ENCODE data around the gene ZNF121. TPM values are rescaled to one million over a fixed set of nuclear protein-coding genes. Genes with fewer than 3 reads are reported as not detected.

Gene ZNF121
- total RNA-seq (48.0 and 53.5 TPM in 2 replicates), polyA plus RNA-seq (7.1 and 14.4 TPM in 2 replicates), polyA minus RNA-seq (15.3 and 31.0 TPM in 2 replicates)
- total RNA-seq (2013), result 47.4 TPM

GRCh38 chr19:9584073-9584833 is at the start of gene ZNF121:
Gene ZNF121, minus strand, starts transcription at chr19:9584504. Its CDS starts 16,407 bp downstream, at chr19:9568097.
- intact Hi-C loops (cut with micrococcal nuclease), result loop anchor here (1.0 kb wide), 8 partner anchors 37 to 444 kb away; partner anchors contain the start of genes ZNF266, ZNF317, ZNF426 and ZNF561
- ATAC-seq (ENCODE audit: low read depth), result peak; percentile 84

More at GRCh38 chr19:9584073-9584833, at the start of gene ZNF121:
- peaks cover 31% of the 10 kb centered on the region for H3K4me1 Mint-ChIP-seq
- peak within 1 kb of the TSS; percentile 90 to 96 for H3K27ac ChIP-seq (ENCODE audit: low read length in 2 of 2)
- TF ChIP-seq CTCF (IDR thresholded peaks at IDR 0.05) (no peak), EZH2 (IDR thresholded peaks at IDR 0.05; ENCODE audit: borderline replicate concordance, insufficient read depth, low read depth, low read length, poor library complexity, severe bottlenecking) (no peak)
- H2AFZ ChIP-seq (ENCODE audit: insufficient read depth, low read depth, low read length, poor library complexity, severe bottlenecking), result peak within 1 kb of the TSS; percentile 93
- peaks cover 4% of the 10 kb centered on the region for H3K27me3 Mint-ChIP-seq
- peak within 1 kb of the TSS; percentile 94 for H3K4me3 Mint-ChIP-seq
- no peaks in the 10 kb centered on the region for H3K9me3 Mint-ChIP-seq (ENCODE audit: insufficient read depth)
- peak within 1 kb of the TSS; percentile 95 for H3K27ac Mint-ChIP-seq
- H3K9me3 ChIP-seq (ENCODE audit: control extremely low read depth in 1 of 3, control insufficient read depth in 2 of 3, insufficient read depth in 1 of 3, low read length in 2 of 3), result peaks cover 0 to 5% (median 0%) of the 10 kb centered on the region in 3 donors
- ChIA-PET POLR2A (interaction anchor here (0.7 to 1.3 kb wide), 4 partner anchors 35 to 385 kb away, joined by 3 to 4 read pairs (median 3); partner anchors contain the start of gene ZNF266), CTCF (interaction anchor here (0.9 to 4.1 kb wide), 4 partner anchors 149 to 378 kb away, joined by 3 to 22 read pairs (median 8); partner anchors contain the start of gene ZNF266)
- H3K4me1 ChIP-seq (ENCODE audit: control insufficient read depth in 2 of 2, insufficient read depth in 2 of 2, low read length in 2 of 2), result peaks cover 0 to 27% of the 10 kb centered on the region in 2 donors
- peak within 1 kb of the TSS; percentile 77 to 100 (median 92) for H3K4me3 ChIP-seq (ENCODE audit: control extremely low read depth in 1 of 5, extremely low read depth in 1 of 5, insufficient read depth in 1 of 5, low read depth in 2 of 5, low read length in 4 of 5)
- H3K27me3 ChIP-seq (replicated peaks in 1 of 4; ENCODE audit: control extremely low read depth in 1 of 4, control insufficient read depth in 3 of 4, insufficient read depth in 4 of 4, low read length in 3 of 4), result peaks cover 0 to under 1% (median 0%) of the 10 kb centered on the region in 4 experiments
- peak; percentile 90 for DNase-seq
- H3K4me2 ChIP-seq (replicated peaks; ENCODE audit: low read depth, low read length, poor library complexity, severe bottlenecking), result peak within 1 kb of the TSS; percentile 82
- peaks cover 0 to under 1% of the 10 kb centered on the region in 2 experiments for H3K36me3 ChIP-seq (replicated peaks in 1 of 2; ENCODE audit: control extremely low read depth in 1 of 2, control insufficient read depth in 1 of 2, extremely low read depth in 1 of 2, insufficient read depth in 2 of 2, low read length in 1 of 2)
- WGBS (ENCODE audit: insufficient coverage), result 1% methylated on average over 51 of the region's 51 CpGs
- peak within 1 kb of the TSS; percentile 98 for H3K9ac ChIP-seq (ENCODE audit: low read length)
- H3K79me2 ChIP-seq (ENCODE audit: control insufficient read depth, insufficient read depth, low read length), result peaks cover 66% of the 10 kb centered on the region
- H4K20me1 ChIP-seq (ENCODE audit: control insufficient read depth, insufficient read depth, low read length, poor library complexity, severe bottlenecking), result peaks cover 18% of the 10 kb centered on the region

All from B cell (primary cell).